Metanephros (tissue), 1 donor: ENCODE results near the gene BAD. TPM values are rescaled to one million over a fixed set of nuclear protein-coding genes. Genes with fewer than 3 reads are reported as not detected.

Experiments
- total RNA-seq: library from RNA; depleted of rRNA; stranded (reverse); fragments of >200 nt; gene quantifications from one replicate; pipeline ENCODE4 v1.2.3, GENCODE V29; 2014

Gene BAD
- total RNA-seq: 101 TPM

DNA sequence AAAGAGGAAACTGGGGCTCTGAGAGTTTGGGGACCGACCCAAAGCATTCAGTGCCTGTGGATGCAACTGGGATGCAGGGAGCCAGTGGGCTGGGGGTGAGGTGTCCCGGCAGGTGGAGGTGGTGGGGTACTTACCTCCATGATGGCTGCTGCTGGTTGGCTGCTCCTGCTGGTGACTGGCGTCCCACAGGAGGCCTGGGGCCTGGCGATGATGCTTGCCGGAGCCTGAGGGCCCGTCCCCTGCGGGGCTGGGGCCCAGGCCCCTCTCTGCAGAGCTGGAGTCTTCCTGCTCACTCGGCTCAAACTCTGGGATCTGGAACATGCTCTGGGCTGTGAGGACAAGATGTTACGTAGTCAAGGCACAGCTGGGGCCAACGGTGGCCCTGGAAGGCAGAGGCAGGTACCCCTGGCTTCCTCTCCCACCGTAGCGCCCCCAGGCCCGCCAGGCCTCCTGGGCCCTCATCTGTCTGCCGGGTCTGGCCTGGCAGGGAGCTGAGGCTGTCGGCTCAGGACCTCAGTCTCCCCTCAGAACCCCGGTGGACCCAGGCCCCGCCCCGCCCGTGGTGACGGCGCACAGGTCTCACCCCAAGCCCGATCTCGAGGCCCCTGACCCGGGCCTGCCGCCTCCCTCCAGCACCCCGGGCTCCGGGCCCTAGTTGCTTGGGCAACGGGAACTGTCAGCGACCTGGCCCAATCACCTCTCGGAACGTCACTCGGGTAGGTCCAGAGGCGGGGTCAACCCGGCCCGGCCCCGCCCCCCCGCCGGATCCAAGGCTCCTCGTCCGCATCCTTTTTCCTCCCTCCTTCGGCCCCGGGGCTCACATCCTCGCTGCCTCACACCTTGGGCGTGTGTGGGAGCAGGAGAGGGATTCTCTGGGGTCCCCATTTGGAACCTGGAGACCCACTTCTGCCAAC lies at the start of gene BAD:
BAD (minus strand) TSS at position 618 of the 914 bp plus-strand sequence; CDS start at position 321, 297 bp downstream.

DNA sequence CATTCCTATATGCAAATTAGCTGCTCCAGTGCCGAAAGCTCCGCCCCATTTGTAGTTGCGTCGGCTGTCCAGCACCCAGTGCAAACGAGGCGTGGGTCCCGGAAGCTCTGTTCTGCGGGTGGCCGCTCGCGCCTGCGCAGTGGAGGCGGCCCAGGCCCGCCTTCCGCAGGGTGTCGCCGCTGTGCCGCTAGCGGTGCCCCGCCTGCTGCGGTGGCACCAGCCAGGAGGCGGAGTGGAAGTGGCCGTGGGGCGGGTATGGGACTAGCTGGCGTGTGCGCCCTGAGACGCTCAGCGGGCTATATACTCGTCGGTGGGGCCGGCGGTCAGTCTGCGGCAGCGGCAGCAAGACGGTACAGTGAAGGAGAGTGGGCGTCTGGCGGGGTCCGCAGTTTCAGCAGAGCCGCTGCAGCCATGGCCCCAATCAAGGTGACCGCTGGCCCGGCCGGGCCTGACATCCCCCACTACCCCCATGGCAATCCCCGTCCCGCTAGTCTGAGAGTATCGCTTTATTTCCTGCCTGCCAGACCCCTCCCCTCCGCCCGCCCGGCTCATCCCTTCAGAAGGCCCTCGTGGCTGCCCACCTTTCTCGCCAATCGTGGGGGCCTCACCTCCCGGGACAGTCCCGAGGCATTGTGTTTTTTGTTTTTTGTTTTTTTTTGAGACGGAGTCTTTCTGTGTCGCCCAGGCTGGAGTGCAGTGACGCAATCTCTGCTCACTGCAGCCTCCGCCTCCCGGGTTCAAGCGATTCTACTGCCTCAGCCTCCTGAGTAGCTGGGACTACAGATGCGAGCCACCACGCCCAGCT lies 33.7 kb upstream of the BAD start, which contains the start of gene PRDX5:
PRDX5 (plus strand) TSS at position 161 of the 805 bp plus-strand sequence; CDS start at position 256, 95 bp downstream.

DNA sequence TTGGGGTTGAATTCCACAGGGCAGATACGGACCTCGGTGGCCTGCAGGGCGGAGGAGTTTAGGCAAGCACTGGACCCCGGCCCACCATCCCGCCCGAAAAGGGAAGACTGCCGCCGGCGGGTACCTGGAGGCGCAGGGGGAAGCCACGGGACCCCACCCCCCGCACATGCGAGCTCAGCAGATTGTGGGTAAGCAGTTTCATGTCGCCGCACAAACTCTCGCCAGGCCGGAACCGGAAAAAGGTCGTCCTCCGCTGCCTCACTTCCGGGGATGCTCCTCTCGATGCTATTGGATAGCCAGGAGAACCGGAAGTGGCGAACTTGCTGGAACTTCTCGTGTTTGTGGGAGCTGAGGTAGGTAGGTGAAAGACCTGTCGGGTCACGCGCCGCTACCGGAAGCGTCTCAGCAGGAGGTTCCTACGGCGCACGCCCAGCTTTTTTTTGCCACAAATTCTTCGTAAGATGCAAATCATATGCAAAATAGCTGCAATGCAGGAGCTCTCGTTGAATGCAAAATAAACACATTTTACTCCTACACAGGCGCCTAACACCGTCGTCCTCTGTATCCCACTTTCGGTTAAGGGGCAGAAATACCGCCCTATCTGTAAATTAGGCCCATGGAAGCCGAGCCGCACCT lies 33.0 kb upstream of the BAD start, which contains the start of gene TRMT112:
TRMT112 (minus strand) TSS at position 235 of the 636 bp plus-strand sequence; CDS start at position 202, 33 bp downstream.

GRCh38 chr11:64305075-64305690 lies 20.7 kb upstream of the BAD start, which contains the start of gene ESRRA:
Gene ESRRA, plus strand, starts transcription at chr11:64305524. Its CDS starts 1,656 bp downstream, at chr11:64307180.

DNA sequence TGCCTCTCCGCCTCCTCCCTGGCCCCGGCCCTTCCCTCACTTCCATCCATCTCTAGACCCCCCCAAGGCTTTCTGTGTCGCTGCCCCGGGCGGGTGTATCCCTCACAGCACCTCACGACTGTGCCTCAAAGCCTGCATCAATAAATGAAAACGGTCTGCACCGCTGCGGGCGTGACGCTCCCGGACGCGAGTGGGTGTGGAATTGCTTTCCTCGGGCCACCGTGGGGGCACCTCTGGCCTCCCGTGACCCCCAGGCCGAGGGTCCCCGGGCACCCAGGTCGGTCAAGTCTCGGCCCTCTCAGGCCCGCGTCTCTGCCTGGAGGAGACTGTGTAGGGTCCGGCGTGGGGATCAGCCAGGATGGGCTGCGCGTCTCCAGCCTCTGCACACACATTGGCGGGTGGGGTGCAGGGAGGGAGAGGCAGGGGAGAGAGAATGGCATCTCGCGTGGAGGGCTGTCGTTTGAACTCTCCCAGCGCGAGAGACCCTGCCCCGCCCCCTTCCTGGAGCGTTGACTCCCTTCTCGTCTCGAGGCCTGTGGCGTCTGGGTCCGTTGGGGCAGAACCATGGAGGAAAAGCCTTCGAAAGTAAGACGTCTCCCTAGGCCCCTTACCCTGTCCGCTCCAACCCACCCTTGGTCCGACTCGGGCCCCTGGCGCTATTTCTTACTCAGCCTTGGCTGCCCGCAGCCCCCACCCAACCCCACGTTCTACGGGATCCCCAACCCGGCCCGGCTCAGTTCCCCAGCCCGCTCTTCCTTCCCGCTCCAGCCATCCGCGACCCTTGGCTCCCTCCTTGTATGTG lies 15.6 kb upstream of the BAD start, which contains the start of gene CATSPERZ:
CATSPERZ (plus strand) TSS at position 512 of the 802 bp plus-strand sequence; CDS start at position 565, 53 bp downstream.

GRCh38 chr11:64291262-64291751 lies 6.8 kb upstream of the BAD start, which contains the start of gene KCNK4:
Gene KCNK4, plus strand, starts transcription at chr11:64291302. Its CDS starts 1,717 bp downstream, at chr11:64293019.

DNA sequence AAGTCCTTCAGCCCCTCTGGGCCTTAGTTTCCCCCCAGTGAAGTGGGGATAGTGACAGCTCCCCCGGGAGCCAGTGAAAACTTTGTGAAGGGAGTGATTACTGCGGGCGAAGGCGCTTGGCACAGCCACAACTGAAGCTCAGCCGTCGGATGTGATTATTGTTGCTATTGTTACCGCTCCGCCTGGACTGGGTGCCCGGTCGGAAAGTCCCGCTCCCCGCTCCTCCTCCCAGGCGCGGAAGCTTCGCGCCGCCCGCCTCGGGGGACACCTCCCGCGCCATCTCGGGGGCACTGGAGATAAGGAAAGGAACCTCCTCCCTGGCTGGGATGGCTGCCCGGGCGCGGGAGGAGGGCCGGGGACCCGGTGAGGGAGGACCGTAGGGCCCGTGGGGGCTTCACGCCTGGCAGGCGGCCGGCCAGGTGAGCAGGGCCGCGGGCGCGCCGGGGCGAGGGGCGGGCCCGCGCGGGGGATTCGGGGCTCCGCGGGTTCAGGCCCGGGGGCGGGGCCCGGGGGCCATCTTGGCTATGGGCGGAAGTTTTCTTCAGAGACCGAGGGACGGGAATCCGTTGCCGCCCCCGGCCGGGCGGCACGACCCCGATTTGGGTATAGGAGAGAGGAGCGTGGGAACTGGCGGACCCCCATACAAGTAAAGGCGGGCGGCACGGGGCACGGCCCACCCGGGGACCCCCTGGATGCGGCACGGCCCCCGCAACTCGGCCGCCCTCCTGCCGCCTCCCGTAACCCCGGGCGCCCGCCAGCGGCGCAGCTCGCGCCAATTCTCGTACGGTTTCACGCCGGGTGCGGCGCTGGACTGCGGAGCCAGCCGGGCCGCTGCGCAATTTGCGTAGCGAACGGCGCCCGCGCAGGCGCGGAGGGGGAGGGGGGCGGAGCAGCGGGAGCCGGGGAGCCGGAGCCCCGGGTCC lies 758 bp upstream of the BAD start, which contains the start of gene GPR137:
GPR137 (plus strand) TSS at position 887 of the 923 bp plus-strand sequence. CDS start 677 bp downstream, outside the sequence.

GRCh38 chr11:64251016-64251752 lies 33.3 kb downstream of the BAD start, which contains the start of gene PLCB3:
Gene PLCB3, plus strand, starts transcription at chr11:64251530. Its CDS starts 120 bp downstream, at chr11:64251650.

GRCh38 chr11:64246871-64247728 lies 37.4 kb downstream of the BAD start, which contains the start of gene PPP1R14B:
Gene PPP1R14B, minus strand, starts transcription at chr11:64246943. Its CDS starts 270 bp downstream, at chr11:64246673.

DNA sequence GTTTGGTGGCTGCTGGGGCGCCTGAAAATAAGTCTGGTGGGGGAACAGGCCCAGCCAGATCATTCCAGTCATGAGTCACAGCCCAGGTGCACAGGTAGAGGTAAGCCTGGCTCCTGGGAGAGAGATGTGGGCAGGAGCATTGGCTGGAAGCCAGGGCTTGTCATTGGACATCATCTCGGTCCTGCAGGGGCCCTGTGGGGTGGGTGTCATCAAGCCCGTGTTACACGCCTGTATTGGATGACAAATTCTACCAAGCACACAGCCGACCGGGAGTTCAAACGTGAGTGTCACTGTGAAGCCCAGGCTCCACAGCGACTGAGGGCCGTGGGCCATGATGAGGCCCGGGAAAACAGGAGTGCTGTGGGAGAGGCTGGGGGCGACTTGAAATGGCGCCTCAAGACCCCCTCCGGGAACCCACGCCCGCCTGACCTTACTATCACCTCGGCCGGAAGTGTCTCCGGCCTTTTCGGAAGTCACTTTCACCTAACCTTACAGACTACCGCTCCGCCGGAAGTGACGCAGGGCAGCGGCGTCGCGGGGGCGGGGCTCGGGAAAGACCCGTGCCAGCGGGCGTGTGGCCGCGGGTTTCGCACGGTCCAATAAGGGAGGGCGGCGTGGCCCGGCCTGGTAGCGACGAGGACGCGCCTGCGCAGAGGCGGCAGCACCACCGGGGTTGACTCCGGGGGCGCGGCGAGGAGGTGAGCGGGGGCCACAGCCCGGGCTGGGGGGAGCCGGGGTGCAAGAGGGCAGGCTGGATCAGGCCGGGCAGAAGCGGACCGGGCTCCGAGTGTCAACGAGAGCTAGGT lies 43.8 kb downstream of the BAD start, which contains the start of gene FKBP2:
FKBP2 (plus strand) TSS at position 661 of the 806 bp plus-strand sequence. CDS start 1,293 bp downstream, outside the sequence.

GRCh38 chr11:64233913-64234586 lies 50.4 kb downstream of the BAD start, which contains the start of gene VEGFB:
Gene VEGFB, plus strand, starts transcription at chr11:64234584. Its CDS starts 250 bp downstream, at chr11:64234834.

GRCh38 chr11:64230171-64230984 lies 54.1 kb downstream of the BAD start, which contains the start of gene DNAJC4:
Gene DNAJC4, plus strand, starts transcription at chr11:64230548. Its CDS starts 307 bp downstream, at chr11:64230855.

DNA sequence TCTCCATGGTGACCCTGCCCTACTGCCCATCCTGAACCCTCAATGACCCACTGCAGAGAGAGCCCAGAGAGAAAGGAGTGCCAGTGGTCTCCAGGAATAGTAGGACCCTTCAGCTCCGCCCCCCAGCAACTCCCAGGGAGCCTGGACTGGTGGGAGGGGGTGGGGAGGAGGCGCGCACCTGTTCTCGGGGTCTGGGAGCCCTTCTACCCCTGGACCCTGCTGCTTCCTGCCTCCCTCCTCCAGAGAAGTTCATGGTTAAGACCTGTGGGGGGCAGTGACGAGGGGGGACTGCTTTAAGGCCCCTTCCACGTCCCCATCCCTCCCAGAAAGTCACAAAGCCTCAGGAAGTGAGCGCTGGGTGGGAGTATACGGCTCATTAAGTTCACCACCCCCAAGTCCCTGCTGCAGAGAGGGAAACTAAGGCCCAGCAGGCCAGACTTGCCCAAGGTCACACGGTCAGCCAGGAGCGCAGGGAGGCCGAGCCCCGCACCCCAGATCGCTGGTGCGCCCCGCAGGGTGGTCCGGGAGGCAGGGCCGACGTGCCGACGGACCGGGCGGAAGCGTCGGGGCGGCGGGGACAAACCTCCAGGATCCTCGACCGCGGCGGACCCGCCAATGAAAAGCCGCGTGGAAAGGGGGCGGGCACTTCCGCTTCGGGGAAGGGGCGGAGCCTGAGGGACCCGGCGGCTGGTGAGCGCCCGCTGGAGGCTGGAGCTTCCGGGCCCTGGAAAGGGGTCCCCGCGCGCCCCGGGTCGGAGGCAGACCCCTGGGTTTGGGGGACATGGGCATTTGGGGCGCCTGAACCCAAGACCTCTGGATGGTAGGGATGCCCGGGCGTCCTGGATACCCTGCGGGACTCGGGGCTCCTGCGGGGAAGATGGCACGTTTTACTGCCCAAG lies 58.6 kb downstream of the BAD start, which contains the start of the genes NUDT22 and TRPT1:
NUDT22 (plus strand) TSS at position 667 of the 899 bp plus-strand sequence. CDS start 379 bp downstream, outside the sequence.
TRPT1 (minus strand) TSS at position 579 of the 899 bp plus-strand sequence; CDS start at position 253, 326 bp downstream.

